IPS-20b (cell line): ENCODE results near the gene TMEM126A.

Experiments used
- H3K27ac ChIP-seq: one replicate; pipeline ENCODE4 v1.5.1; 2013; ENCODE audit warnings: low read length
- H3K27me3 ChIP-seq: 2 replicates; pipeline ENCODE4 v1.6.1; 2013; ENCODE audit warnings: mild to moderate bottlenecking, low read length, inconsistent platforms; ENCODE audit not compliant: insufficient read depth
- H3K36me3 ChIP-seq: 2 replicates; pipeline ENCODE4 v1.6.1; 2013; ENCODE audit warnings: low read depth, mild to moderate bottlenecking, inconsistent platforms, low read length, moderate library complexity; ENCODE audit not compliant: insufficient read depth
- H3K4me1 ChIP-seq: 2 replicates; pipeline ENCODE4 v1.6.1; 2013; ENCODE audit warnings: mild to moderate bottlenecking, control low read depth, inconsistent platforms, low read length, moderate library complexity; ENCODE audit not compliant: insufficient read depth
- H3K4me3 ChIP-seq: 2 replicates; pipeline ENCODE4 v1.5.1; 2013; ENCODE audit warnings: mild to moderate bottlenecking, low read length, inconsistent platforms
- H3K9ac ChIP-seq: 2 replicates; pipeline ENCODE4 v1.6.1; 2013; ENCODE audit warnings: low read depth, mild to moderate bottlenecking, inconsistent platforms, low read length, moderate library complexity
- H3K9me3 ChIP-seq: 2 replicates; pipeline ENCODE4 v1.6.1; 2013; ENCODE audit warnings: mild to moderate bottlenecking, low read depth, low read length, inconsistent platforms; ENCODE audit not compliant: insufficient read depth

TMEM126A gene

DNA sequence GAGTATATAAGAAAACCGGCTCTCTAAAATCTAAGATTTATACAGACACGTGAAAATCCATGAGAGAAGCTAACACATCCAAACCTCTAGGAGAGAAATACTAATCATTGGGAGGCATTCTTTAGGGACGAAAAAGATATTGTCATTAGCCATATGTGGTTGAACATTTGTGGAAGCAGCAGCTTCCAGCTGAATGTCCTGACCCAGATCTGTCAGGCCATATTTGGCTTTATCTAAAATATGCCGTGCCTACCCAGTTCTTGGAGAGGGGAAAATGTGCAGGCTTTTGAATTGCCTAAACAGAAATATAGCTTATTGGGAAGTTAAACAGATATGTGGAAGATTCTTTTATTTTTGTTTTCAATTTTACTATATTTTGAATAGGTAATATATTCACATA lies 31.8 kb downstream of the TMEM126A start:
- Histone ChIP-seq H3K9me3 (no peaks in the 10 kb centered on the region), H3K9ac (no peak overlapping the region), H3K36me3 (no peaks in the 10 kb centered on the region), H3K27ac (no peak overlapping the region), H3K27me3 (0 out of 2 replicates have a peak, but pooled peaks cover under 1% of the 10 kb centered on the region), H3K4me3 (no peak overlapping the region), H3K4me1 (peaks cover 16% of the 10 kb centered on the region; the same call in 1 of the 2 replicates)

- H3K4me1 ChIP-seq, result peaks cover 16% of the 10 kb centered on the region; the same call in 1 of the 2 replicates
- H3K4me3 ChIP-seq, result no peak overlapping the region
- no peaks in the 10 kb centered on the region for H3K36me3 ChIP-seq
- no peaks in the 10 kb centered on the region for H3K27me3 ChIP-seq
- H3K9ac ChIP-seq, result no peak overlapping the region
- no peak overlapping the region for H3K27ac ChIP-seq
- H3K9me3 ChIP-seq, result no peaks in the 10 kb centered on the region
These were observed 33.1 kb downstream of the TMEM126A start for GRCh38 chr11:85680897-85681296.

- H3K27me3 ChIP-seq, result no peaks in the 10 kb centered on the region
- H3K9me3 ChIP-seq, result no peaks in the 10 kb centered on the region
- no peak overlapping the region for H3K9ac ChIP-seq
- no peak overlapping the region for H3K27ac ChIP-seq
- no peaks in the 10 kb centered on the region for H3K36me3 ChIP-seq
- H3K4me3 ChIP-seq, result no peak overlapping the region
- peaks cover 13% of the 10 kb centered on the region; the same call in 1 of the 2 replicates for H3K4me1 ChIP-seq
These were observed 34.9 kb downstream of the TMEM126A start for GRCh38 chr11:85682330-85683305.

GRCh38 chr11:85685125-85685819 lies 37.5 kb downstream of the TMEM126A start:
- Histone ChIP-seq H3K9ac (no peak overlapping the region), H3K4me3 (no peak overlapping the region)

GRCh38 chr11:85685820-85686459 lies 38.2 kb downstream of the TMEM126A start, which contains the start of gene CCDC89:
CCDC89 (minus strand) TSS chr11:85686195; CDS start chr11:85686130, 65 bp downstream.
- H3K4me1 ChIP-seq, result peaks cover 1% of the 10 kb centered on the region; the same call in 1 of the 2 replicates
- H3K27ac ChIP-seq, result no peak within 1 kb of the TSS
- no peaks in the 10 kb centered on the region for H3K36me3 ChIP-seq
- no peak within 1 kb of the TSS for H3K4me3 ChIP-seq
- H3K27me3 ChIP-seq, result no peaks in the 10 kb centered on the region
- H3K9ac ChIP-seq, result no peak within 1 kb of the TSS
- no peaks in the 10 kb centered on the region for H3K9me3 ChIP-seq

More at GRCh38 chr11:85685125-85685819, 37.5 kb downstream of the TMEM126A start:
- Histone ChIP-seq H3K9me3 (no peaks in the 10 kb centered on the region), H3K27ac (no peak overlapping the region), H3K27me3 (no peaks in the 10 kb centered on the region), H3K36me3 (no peaks in the 10 kb centered on the region), H3K4me1 (peaks cover 5% of the 10 kb centered on the region; the same call in 1 of the 2 replicates)

DNA sequence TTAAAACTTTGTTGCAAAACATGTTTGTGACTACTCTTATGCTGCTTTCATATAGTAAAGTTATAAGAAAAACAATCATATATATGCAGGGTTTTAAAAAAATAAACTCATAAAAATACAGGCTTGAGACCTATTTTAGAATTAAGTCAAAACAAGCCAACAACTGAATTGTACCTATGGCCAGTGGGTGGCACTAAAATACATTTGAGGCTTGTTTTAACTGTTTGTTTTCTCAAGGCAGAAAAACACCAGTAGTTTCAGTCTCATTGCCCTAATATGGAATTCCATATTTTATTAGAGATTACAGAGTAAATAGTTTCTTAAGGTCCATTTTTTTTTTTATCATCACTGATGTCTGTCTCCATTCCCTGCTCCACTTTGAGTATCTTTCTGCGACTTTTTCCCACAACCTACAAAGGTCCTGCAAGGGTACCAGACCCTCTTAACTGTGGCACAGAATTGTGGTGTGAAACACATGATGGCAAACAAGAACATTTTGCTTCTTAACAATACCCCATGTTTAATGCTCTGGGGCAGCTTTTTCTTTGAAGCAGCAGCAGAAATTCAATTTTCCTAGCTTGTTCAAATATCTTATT lies 46.7 kb downstream of the TMEM126A start:
- Histone ChIP-seq H3K36me3 (no peaks in the 10 kb centered on the region), H3K4me3 (no peak overlapping the region), H3K27ac (no peak overlapping the region), H3K4me1 (no peaks in the 10 kb centered on the region), H3K9ac (no peak overlapping the region), H3K27me3 (no peaks in the 10 kb centered on the region), H3K9me3 (no peaks in the 10 kb centered on the region)

- Histone ChIP-seq H3K27me3 (no peaks in the 10 kb centered on the region), H3K4me3 (no peak overlapping the region), H3K36me3 (no peaks in the 10 kb centered on the region), H3K27ac (no peak overlapping the region), H3K4me1 (no peaks in the 10 kb centered on the region), H3K9ac (no peak overlapping the region), H3K9me3 (no peaks in the 10 kb centered on the region)
These were observed 47.8 kb downstream of the TMEM126A start for GRCh38 chr11:85695546-85695945.

DNA sequence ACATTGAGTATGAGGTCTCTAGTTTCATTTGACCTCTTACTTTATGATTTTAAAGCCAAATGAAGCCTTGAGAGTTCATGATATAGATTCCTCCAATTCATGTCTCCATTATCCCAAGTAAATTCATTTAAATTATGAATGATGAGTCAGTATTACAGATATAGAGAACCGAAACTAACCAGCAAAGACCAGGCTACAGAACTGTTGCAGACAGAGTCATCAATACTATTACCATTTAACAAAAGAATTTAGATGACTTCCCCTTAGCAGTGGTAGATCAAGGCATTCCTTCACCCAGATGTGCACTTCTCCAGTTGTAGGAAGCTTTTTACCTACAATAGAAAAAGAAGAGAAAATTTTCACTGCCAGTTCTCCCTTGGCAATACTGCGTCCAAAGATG lies 50.0 kb downstream of the TMEM126A start:
- H3K9ac ChIP-seq, result no peak overlapping the region
- H3K4me1 ChIP-seq, result no peaks in the 10 kb centered on the region
- no peaks in the 10 kb centered on the region for H3K9me3 ChIP-seq
- no peaks in the 10 kb centered on the region for H3K36me3 ChIP-seq
- H3K27me3 ChIP-seq, result no peaks in the 10 kb centered on the region
- no peak overlapping the region for H3K4me3 ChIP-seq
- no peak overlapping the region for H3K27ac ChIP-seq

- Histone ChIP-seq H3K36me3 (no peaks in the 10 kb centered on the region), H3K9ac (no peak overlapping the region), H3K4me3 (no peak overlapping the region), H3K27ac (no peak overlapping the region), H3K27me3 (no peaks in the 10 kb centered on the region), H3K4me1 (no peaks in the 10 kb centered on the region), H3K9me3 (no peaks in the 10 kb centered on the region)
These were observed 50.4 kb downstream of the TMEM126A start for GRCh38 chr11:85698195-85698594.

GRCh38 chr11:85699957-85700741 lies 52.4 kb downstream of the TMEM126A start:
- Histone ChIP-seq H3K4me1 (no peaks in the 10 kb centered on the region), H3K9me3 (no peaks in the 10 kb centered on the region), H3K27ac (no peak overlapping the region), H3K4me3 (no peak overlapping the region), H3K36me3 (no peaks in the 10 kb centered on the region), H3K27me3 (no peaks in the 10 kb centered on the region), H3K9ac (no peak overlapping the region)
